SK-N-SH (cell line): Measurements from ENCODE around the gene MRPL52. TPM values are rescaled to one million over a fixed set of nuclear protein-coding genes. Genes with fewer than 3 reads are reported as not detected.

ENCODE experiments used
- CTCF ChIA-PET: fragments of 300-600, 350-600 bp; formaldehyde crosslinking; extraction: SDS; loops from one replicate; lab custom pipeline; 2021; lab: Yijun Ruan, JAX
- POLR2A ChIA-PET: fragments of 350-600 bp; sonication (Branson Sonifier 250); formaldehyde crosslinking; extraction: SDS; loops from one replicate; lab custom pipeline; 2020; ENCODE audit warnings: antibody characterized with exemption, inconsistent platforms; lab: Yijun Ruan, JAX
- DNase-seq: peaks from one replicate; pipeline ENCODE4 v3.0.0; 2012
- H2AFZ ChIP-seq: fragments of 200-600 bp; sonication (generic); 2 replicates; pipeline ENCODE4 v1.8.1; 2016; ENCODE audit warnings: antibody characterized with exemption, mild to moderate bottlenecking, low read depth
- H3F3A ChIP-seq: fragments of 200-600 bp; sonication (generic); replicated peaks from 2 replicates; pipeline ENCODE3; 2016; ENCODE audit warnings: antibody characterized with exemption, mild to moderate bottlenecking; ENCODE audit not compliant: insufficient read depth
- H3K27ac ChIP-seq, 2 experiments: fragments of 200-500 bp in 1 of 2; fragments of 200-600 bp in 1 of 2; sonication (Bioruptor generic) in 1 of 2; sonication (generic), shearing (Covaris generic) in 1 of 2; 2 replicates each; pipeline versions ENCODE4 v1.5.1 to v1.6.1; 2014 to 2016; ENCODE audit warnings: low read depth in 2 of 2, inconsistent platforms in 1 of 2, low read length in 1 of 2, mild to moderate bottlenecking in 1 of 2, mixed read lengths in 1 of 2
- H3K27me3 ChIP-seq: fragments of 200-600 bp; sonication (generic), shearing (Covaris generic); 2 replicates; pipeline ENCODE4 v1.6.1; 2016; ENCODE audit warnings: mixed run types; ENCODE audit not compliant: insufficient read depth
- H3K36me3 ChIP-seq, 2 experiments: fragments of 200-500 bp in 1 of 2; fragments of 200-600 bp in 1 of 2; sonication (Bioruptor generic) in 1 of 2; sonication (generic) in 1 of 2; replicated peaks in 1 of 2; 2 replicates each; pipeline versions ENCODE3 to v1.5.1; 2014 to 2016; ENCODE audit warnings: low read length in 1 of 2, mild to moderate bottlenecking in 1 of 2; ENCODE audit not compliant: insufficient read depth in 2 of 2, control insufficient read depth in 1 of 2
- H3K4me1 ChIP-seq, 2 experiments: fragments of 200-500 bp in 1 of 2; fragments of 200-600 bp in 1 of 2; sonication (Bioruptor generic) in 1 of 2; sonication (generic), shearing (Covaris generic) in 1 of 2; 2 replicates each; pipeline versions ENCODE4 v1.5.1 to v1.6.1; 2014 to 2016; ENCODE audit warnings: low read depth in 1 of 2, low read length in 1 of 2, mixed run types in 1 of 2; ENCODE audit not compliant: insufficient read depth in 2 of 2, control insufficient read depth in 1 of 2
- H3K4me2 ChIP-seq: fragments of 200-600 bp; sonication (generic), shearing (Covaris generic); 2 replicates; pipeline ENCODE4 v1.6.1; 2017; ENCODE audit warnings: mixed run types
- H3K4me3 ChIP-seq, 2 experiments: fragments of 200-500 bp in 1 of 2; fragments of 200-600 bp in 1 of 2; sonication (Bioruptor generic) in 1 of 2; sonication (generic), shearing (Covaris generic) in 1 of 2; 2 replicates each; pipeline versions ENCODE4 v1.5.1 to v1.8.1; 2014 to 2016; ENCODE audit warnings: low read depth in 2 of 2, inconsistent platforms in 1 of 2, low read length in 1 of 2, mild to moderate bottlenecking in 1 of 2, mixed read lengths in 1 of 2, moderate library complexity in 1 of 2
- H3K79me2 ChIP-seq: fragments of 200-600 bp; sonication (generic); 2 replicates; pipeline ENCODE4 v1.8.1; 2017; ENCODE audit warnings: mild to moderate bottlenecking; ENCODE audit not compliant: insufficient read depth
- H3K9ac ChIP-seq: fragments of 200-600 bp; sonication (generic); 2 replicates; pipeline ENCODE4 v1.6.1; 2017; ENCODE audit warnings: mixed run types
- H3K9me2 ChIP-seq: fragments of 200-600 bp; sonication (generic); 2 replicates; pipeline ENCODE4 v1.6.1; 2017; ENCODE audit warnings: mixed run types
- H3K9me3 ChIP-seq: fragments of 200-600 bp; sonication (generic); 2 replicates; pipeline ENCODE4 v1.6.1; 2017; ENCODE audit warnings: mixed run types, mild to moderate bottlenecking, moderate library complexity
- H4K20me1 ChIP-seq: fragments of 200-600 bp; sonication (generic); 2 replicates; pipeline ENCODE4 v1.6.1; 2017; ENCODE audit warnings: mild to moderate bottlenecking, mixed run types; ENCODE audit not compliant: insufficient read depth
- CHD2 ChIP-seq: fragments of 150-350 bp; IDR thresholded peaks from 2 replicates; pipeline ENCODE4 v1.6.1; 2018; ENCODE audit warnings: low read length; ENCODE audit not compliant: partially characterized antibody
- EP300 ChIP-seq, 2 experiments: IDR thresholded peaks; 2 replicates each; pipeline versions ENCODE4 v1.4.0 to v1.6.1; 2012; ENCODE audit warnings: borderline replicate concordance in 1 of 2, low read depth in 1 of 2, low read length in 1 of 2
- EZH2phosphoT487 ChIP-seq: fragments of 200-600 bp; sonication (generic); IDR thresholded peaks from 2 replicates; pipeline ENCODE4 v1.6.1; 2017; ENCODE audit warnings: low read depth, mixed run types, mild to moderate bottlenecking, antibody characterized with exemption, moderate library complexity, borderline replicate concordance
- GABPA ChIP-seq: IDR thresholded peaks from 2 replicates; pipeline ENCODE4 v1.4.0; 2012; ENCODE audit warnings: low read depth, mild to moderate bottlenecking
- JUND ChIP-seq: IDR thresholded peaks from 2 replicates; pipeline ENCODE4 v1.4.0; 2012
- NRF1 ChIP-seq: IDR thresholded peaks from 2 replicates; pipeline ENCODE4 v1.6.1; 2012; ENCODE audit warnings: low read depth, mild to moderate bottlenecking, low read length
- RAD21 ChIP-seq: IDR thresholded peaks from 2 replicates; pipeline ENCODE4 v1.6.1; 2012; ENCODE audit warnings: mild to moderate bottlenecking, low read length
- TAF1 ChIP-seq: IDR thresholded peaks from 2 replicates; pipeline ENCODE4 v1.6.1; 2012; ENCODE audit warnings: low read depth, mild to moderate bottlenecking, low read length, moderate library complexity, borderline replicate concordance
- WGBS: methylation state at CpG from one replicate; pipeline ENCODE4 v1.1.6; 2017; ENCODE audit warnings: low lambda C conversion rate; 5-methylcytosine and 5-hydroxymethylcytosine counted together
- polyA plus RNA-seq, 3 experiments: library from polyadenylated mRNA; depleted of rRNA; stranded (reverse); fragments of >200 nt; gene quantifications; 2 replicates each; pipeline ENCODE4 v1.2.3, GENCODE V29; 2012
- TF ChIP-seq, protein P1 (sequence below): IDR thresholded peaks from 2 replicates; pipeline ENCODE4; 2012
- TF ChIP-seq, protein P2 (sequence below): IDR thresholded peaks from 2 replicates; pipeline ENCODE4 v1.4.0; 2012; ENCODE audit warnings: low read depth, borderline replicate concordance
- TF ChIP-seq, protein P3 (sequence below): fragments of 200-600 bp; sonication (generic); IDR thresholded peaks from 2 replicates; pipeline ENCODE4 v1.6.1; 2017; ENCODE audit warnings: antibody characterized with exemption, mild to moderate bottlenecking, moderate library complexity
- TF ChIP-seq, protein P4 (sequence below): IDR thresholded peaks from 2 replicates; pipeline ENCODE4 v1.4.0; 2012; ENCODE audit warnings: low read depth, borderline replicate concordance
- TF ChIP-seq, protein P5 (sequence below): IDR thresholded peaks from 2 replicates; pipeline ENCODE4 v1.6.1; 2012; ENCODE audit warnings: mild to moderate bottlenecking, low read depth, low read length, moderate library complexity

The MRPL52 gene
- polyA plus RNA-seq, 1 of the 3 experiments (the other 2 are of a cell fraction): 116 TPM

DNA sequence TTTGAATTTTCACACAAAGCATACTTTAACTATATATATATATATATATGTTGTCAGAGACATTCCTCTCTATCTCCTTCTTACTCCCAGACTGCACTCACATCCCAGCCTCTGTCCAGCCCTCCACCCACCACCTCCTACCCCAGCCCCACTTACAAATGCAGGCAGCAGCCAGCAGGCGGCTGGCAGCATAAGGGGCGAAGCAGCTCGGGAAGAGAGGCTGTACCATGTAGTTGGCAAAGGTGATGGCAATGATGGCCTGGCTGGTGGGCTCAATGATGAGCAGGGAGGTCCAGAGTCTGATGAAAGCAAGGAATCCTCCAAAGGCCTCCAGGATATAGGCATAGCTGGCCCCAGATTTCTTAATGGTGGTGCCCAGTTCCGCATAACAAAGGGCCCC, 16.9 kb upstream of the MRPL52 start:
- CTCF ChIA-PET: interaction anchor here (0.9 to 19.1 kb wide), 6 partner anchors 10 to 243 kb away, joined by 3 to 472 read pairs (median 3); no protein-coding TSS in a partner anchor
- H3K9ac ChIP-seq: no peak overlapping the region
- TF ChIP-seq, protein P1, sequence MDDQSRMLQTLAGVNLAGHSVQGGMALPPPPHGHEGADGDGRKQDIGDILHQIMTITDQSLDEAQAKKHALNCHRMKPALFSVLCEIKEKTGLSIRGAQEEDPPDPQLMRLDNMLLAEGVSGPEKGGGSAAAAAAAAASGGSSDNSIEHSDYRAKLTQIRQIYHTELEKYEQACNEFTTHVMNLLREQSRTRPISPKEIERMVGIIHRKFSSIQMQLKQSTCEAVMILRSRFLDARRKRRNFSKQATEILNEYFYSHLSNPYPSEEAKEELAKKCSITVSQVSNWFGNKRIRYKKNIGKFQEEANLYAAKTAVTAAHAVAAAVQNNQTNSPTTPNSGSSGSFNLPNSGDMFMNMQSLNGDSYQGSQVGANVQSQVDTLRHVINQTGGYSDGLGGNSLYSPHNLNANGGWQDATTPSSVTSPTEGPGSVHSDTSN: no peak
- TF ChIP-seq EZH2phosphoT487: no peak
- no peak for TF ChIP-seq TAF1
- TF ChIP-seq, all 33 proteins: peak for 0
- no peaks in the 10 kb centered on the region for H3F3A ChIP-seq
- no peak overlapping the region for H3K4me2 ChIP-seq
- no peaks in the 10 kb centered on the region for H3K79me2 ChIP-seq
- no peak overlapping the region for H3K27ac ChIP-seq
- no peaks in the 10 kb centered on the region for H3K4me1 ChIP-seq
- H3K4me3 ChIP-seq: no peak overlapping the region
- POLR2A ChIA-PET: no interaction called here
- no peaks in the 10 kb centered on the region for H3K9me3 ChIP-seq
- no peak for DNase-seq
- WGBS: 65% methylated on average over 4 of the region's 4 CpGs
- H4K20me1 ChIP-seq: no peaks in the 10 kb centered on the region
- peaks cover 8% of the 10 kb centered on the region; the same call in 1 of the 2 replicates for H3K27me3 ChIP-seq
- no peaks in the 10 kb centered on the region for H3K9me2 ChIP-seq
- H2AFZ ChIP-seq: no peak overlapping the region
- H3K36me3 ChIP-seq: no peaks in the 10 kb centered on the region

DNA sequence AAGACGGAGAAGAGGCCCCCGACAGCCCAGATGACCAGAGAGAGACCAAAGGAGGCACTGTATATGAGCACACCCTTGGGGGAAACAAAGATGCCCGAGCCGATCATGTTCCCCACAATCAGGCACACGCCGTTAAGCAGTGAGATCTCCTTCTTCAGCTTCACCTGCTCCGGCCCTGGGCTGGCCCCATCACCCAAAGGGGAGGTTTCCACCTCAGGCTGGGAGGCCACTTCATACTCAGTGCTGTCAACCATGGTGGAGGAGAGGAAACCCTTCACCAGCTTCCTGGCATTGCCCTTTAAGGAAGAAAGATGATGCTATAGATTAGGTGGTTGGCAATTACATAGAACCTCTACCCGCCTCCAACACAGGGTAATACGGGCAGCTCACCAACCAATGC, 16.5 kb upstream of the MRPL52 start:
- Histone ChIP-seq H3K9me2 (no peaks in the 10 kb centered on the region), H3K27me3 (peaks cover 6% of the 10 kb centered on the region; the same call in 1 of the 2 replicates), H3K9me3 (no peaks in the 10 kb centered on the region), H3K4me3 (no peak overlapping the region), H4K20me1 (no peaks in the 10 kb centered on the region), H3K4me2 (no peak overlapping the region), H3K36me3 (no peaks in the 10 kb centered on the region), H3K79me2 (no peaks in the 10 kb centered on the region), H2AFZ (no peak overlapping the region), H3K27ac (no peak overlapping the region), H3K9ac (no peak overlapping the region), H3K4me1 (no peaks in the 10 kb centered on the region), H3F3A (no peaks in the 10 kb centered on the region)
- ChIA-PET CTCF (interaction anchor here (0.9 to 19.1 kb wide), 6 partner anchors 10 to 243 kb away, joined by 3 to 472 read pairs (median 3); no protein-coding TSS in a partner anchor), POLR2A (no interaction called here)
- TF ChIP-seq JUND (no peak), CHD2 (no peak), RAD21 (no peak), NRF1 (no peak), EZH2phosphoT487 (no peak), GABPA (no peak), EP300 (IDR thresholded peaks at IDR 0.05; ENCODE audit: borderline replicate concordance in 1 of 2, low read depth in 1 of 2, low read length in 1 of 2) (no peak)
- TF ChIP-seq, protein P2, sequence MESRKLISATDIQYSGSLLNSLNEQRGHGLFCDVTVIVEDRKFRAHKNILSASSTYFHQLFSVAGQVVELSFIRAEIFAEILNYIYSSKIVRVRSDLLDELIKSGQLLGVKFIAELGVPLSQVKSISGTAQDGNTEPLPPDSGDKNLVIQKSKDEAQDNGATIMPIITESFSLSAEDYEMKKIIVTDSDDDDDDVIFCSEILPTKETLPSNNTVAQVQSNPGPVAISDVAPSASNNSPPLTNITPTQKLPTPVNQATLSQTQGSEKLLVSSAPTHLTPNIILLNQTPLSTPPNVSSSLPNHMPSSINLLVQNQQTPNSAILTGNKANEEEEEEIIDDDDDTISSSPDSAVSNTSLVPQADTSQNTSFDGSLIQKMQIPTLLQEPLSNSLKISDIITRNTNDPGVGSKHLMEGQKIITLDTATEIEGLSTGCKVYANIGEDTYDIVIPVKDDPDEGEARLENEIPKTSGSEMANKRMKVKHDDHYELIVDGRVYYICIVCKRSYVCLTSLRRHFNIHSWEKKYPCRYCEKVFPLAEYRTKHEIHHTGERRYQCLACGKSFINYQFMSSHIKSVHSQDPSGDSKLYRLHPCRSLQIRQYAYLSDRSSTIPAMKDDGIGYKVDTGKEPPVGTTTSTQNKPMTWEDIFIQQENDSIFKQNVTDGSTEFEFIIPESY: no peak
- TF ChIP-seq, protein P3, sequence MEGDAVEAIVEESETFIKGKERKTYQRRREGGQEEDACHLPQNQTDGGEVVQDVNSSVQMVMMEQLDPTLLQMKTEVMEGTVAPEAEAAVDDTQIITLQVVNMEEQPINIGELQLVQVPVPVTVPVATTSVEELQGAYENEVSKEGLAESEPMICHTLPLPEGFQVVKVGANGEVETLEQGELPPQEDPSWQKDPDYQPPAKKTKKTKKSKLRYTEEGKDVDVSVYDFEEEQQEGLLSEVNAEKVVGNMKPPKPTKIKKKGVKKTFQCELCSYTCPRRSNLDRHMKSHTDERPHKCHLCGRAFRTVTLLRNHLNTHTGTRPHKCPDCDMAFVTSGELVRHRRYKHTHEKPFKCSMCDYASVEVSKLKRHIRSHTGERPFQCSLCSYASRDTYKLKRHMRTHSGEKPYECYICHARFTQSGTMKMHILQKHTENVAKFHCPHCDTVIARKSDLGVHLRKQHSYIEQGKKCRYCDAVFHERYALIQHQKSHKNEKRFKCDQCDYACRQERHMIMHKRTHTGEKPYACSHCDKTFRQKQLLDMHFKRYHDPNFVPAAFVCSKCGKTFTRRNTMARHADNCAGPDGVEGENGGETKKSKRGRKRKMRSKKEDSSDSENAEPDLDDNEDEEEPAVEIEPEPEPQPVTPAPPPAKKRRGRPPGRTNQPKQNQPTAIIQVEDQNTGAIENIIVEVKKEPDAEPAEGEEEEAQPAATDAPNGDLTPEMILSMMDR: no peak
- TF ChIP-seq, protein P4, sequence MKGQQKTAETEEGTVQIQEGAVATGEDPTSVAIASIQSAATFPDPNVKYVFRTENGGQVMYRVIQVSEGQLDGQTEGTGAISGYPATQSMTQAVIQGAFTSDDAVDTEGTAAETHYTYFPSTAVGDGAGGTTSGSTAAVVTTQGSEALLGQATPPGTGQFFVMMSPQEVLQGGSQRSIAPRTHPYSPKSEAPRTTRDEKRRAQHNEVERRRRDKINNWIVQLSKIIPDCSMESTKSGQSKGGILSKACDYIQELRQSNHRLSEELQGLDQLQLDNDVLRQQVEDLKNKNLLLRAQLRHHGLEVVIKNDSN: no peak
- TF ChIP-seq, protein P5, sequence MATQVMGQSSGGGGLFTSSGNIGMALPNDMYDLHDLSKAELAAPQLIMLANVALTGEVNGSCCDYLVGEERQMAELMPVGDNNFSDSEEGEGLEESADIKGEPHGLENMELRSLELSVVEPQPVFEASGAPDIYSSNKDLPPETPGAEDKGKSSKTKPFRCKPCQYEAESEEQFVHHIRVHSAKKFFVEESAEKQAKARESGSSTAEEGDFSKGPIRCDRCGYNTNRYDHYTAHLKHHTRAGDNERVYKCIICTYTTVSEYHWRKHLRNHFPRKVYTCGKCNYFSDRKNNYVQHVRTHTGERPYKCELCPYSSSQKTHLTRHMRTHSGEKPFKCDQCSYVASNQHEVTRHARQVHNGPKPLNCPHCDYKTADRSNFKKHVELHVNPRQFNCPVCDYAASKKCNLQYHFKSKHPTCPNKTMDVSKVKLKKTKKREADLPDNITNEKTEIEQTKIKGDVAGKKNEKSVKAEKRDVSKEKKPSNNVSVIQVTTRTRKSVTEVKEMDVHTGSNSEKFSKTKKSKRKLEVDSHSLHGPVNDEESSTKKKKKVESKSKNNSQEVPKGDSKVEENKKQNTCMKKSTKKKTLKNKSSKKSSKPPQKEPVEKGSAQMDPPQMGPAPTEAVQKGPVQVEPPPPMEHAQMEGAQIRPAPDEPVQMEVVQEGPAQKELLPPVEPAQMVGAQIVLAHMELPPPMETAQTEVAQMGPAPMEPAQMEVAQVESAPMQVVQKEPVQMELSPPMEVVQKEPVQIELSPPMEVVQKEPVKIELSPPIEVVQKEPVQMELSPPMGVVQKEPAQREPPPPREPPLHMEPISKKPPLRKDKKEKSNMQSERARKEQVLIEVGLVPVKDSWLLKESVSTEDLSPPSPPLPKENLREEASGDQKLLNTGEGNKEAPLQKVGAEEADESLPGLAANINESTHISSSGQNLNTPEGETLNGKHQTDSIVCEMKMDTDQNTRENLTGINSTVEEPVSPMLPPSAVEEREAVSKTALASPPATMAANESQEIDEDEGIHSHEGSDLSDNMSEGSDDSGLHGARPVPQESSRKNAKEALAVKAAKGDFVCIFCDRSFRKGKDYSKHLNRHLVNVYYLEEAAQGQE: no peak
- 64% methylated on average over 5 of the region's 9 CpGs for WGBS
- no peak for DNase-seq
